Stimulated activated CD8-positive, alpha-beta memory T cell treated with anti-CD3 and anti-CD28 coated beads, Interleukin-4, amount 100 ng/mL, for 4 hours (primary cell): ENCODE results near the gene ROBO2.

Source experiments
- DNase-seq, 2 donors: peaks; one replicate each; pipeline ENCODE4 v3.0.0-alpha.2; 2020; ENCODE audit warnings: low read depth in 2 of 2, low spot score in 1 of 2

The ROBO2 gene

DNA sequence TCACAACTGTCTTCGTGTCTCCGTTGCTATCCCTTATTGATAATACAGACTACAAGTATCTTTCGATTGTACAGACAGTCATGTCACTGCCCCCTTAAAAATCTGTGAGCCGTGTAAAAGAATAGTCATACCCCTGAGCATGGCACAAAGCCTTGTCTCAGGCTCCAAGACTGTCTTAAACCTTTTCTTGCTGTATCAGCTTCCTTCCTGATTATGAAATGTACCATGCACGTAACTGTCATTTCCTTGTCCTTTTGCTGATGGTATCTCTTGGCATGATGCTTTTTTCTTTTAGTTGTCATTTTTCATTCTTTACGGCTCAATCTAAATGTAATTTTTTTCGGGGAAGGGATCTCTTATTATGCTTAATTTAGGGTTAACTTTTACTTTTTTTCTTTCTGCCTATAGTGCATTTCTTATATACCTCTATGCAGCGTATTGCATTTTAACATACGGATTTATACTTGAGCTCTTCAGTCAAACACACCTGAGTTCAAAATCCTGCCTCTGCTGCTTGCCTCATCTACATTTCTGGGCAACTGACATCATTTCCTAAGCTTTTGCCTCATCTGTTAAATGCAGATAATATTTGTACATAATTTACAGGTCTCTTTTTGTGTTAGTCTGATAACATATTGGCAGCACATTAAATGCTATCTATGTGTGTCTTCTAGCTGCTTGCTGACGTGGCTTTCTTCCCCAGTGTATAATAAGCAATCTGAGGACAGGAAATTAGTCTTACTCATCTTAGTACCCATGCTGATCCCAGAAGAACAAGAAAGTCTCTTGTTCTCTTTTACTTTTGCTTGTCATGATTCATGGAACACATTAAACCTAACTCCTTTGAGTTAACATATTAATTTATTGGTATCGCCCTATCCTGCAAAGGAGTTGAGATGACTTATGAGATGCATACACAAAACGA is 57.3 kb downstream of the ROBO2 start:
- DNase-seq: no peak

DNA sequence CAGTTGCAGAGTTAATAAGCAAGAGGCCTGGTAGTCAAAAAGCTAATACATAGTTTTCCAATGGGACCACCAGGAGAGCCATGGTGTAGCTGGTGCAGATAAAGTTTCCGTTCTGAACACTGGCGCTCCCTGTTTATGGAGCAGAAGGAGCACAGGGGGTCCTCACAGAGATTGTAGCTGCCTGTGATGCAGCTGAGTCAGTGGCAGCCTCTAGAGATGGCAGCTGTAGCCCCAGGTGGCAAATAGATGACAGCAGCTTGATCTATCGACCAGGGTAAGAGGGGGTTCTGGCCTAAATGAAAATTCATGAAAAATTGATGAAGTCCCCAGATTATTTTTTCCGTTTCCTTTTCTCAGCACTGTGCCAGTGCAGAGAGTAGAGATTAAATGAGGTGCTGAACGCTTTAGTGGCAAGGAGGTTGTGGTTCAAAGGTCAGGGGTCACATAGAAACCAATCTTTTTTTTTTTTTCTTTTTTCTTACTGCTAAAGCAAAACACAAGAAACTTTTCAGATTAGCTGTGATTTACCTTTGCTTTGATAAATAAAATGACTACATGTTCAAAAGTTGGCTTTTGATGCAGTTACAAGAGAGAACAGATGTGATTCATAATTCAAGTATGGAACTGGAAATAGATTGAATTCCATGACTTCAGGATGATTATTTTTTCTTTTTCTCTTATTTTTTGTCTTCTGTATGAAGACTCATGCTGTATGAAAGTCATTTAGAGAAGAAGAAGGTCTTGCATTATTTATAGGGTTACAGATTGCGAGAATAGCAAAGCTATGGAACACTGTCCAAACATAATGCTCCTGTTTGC is 63.3 kb downstream of the ROBO2 start:
- no peak for DNase-seq

DNA sequence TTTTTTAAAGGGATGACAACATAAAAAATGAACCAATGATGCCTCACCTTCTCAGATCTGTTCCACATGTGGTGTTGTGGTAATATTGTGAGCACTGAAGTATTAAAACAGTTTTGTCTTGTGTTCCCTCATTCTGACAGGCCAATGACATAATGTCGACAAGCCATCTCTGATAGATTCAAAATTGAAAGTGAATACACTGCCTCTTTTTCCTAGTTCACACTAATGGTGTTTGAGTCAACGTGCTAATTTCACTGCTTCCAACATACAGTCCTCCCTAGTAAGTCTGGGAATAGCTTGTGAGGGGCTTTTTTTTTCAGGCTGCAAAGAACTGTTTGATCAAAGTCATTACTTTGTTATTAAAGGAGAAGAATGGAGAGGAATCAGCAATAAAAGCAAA is 82.8 kb downstream of the ROBO2 start:
- no peak for DNase-seq

DNA sequence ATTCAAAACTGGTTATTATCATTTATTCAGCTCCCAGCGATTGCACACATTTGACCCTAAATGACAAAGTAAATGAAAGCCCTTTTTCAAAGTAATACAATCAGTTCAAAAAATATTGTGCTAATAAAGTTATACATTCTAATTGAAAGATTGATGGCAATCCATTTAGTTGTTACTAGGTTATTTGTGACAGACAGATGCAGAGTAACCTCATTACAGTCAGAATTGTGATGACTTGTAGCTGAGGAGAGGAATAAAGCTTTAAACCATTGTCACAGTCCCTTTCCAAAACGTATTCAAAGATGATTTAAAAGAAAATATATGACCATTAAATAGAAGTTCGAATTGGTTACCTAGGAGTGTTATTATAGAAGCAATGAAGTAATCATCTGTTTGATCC is 86.1 kb downstream of the ROBO2 start:
- no peak for DNase-seq

DNA sequence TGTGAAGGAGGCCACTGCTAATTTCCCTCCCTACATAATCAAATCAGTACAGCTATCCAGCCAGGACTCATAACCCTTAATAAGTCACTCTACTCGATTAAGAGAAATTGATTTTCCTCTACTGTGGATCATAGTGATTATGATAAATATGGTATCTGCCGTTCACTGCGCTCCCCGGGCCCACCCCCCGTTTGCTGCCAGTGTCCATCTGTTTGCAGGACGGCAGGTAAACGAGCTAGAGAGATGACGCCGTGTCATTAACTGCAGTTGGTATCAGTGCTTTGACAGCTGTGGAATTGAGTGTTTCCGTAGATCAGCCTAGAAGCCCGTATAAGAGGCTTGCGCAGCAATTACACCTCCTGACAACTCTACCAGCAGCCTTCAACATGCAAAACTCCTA is 94.9 kb downstream of the ROBO2 start:
- no peak for DNase-seq

DNA sequence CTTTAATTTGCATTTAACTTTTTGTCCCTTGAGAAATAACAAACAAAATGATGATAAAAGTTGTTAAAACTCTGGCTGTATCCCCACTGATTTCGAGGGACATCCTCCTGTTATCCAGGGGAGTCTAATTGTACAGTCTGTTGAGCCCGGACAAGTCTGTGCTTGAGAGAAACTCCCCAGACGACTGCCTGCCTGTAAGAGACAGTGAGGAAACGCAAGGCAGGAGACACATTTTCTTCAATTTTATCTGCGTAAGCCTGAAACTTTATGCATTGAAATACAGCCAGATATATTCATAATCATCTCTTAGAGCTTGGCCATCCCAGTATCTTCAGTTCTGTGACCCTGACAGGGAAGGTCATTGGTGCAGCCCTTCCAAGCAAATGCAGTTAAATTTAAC is 97.7 kb downstream of the ROBO2 start:
- DNase-seq: no peak

DNA sequence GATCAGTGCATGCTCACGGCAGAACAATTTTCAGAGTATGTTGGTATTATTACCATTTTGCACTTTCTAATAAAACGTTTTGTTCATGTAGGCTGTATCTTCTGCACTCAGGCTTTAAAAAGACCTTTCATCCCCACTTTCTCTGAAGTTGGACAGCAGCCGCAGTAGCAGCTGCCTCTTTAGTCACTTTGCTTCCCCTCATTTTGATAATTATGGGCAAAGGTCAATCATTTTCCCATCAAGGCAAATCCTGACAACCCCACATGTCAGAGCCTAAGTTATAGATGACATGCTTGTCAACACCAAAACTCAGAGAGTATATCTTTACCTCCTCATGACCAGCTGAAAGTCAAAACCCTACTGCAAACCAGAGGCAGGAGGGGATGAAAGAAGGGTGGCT is 99.7 kb downstream of the ROBO2 start:
- no peak for DNase-seq

DNA sequence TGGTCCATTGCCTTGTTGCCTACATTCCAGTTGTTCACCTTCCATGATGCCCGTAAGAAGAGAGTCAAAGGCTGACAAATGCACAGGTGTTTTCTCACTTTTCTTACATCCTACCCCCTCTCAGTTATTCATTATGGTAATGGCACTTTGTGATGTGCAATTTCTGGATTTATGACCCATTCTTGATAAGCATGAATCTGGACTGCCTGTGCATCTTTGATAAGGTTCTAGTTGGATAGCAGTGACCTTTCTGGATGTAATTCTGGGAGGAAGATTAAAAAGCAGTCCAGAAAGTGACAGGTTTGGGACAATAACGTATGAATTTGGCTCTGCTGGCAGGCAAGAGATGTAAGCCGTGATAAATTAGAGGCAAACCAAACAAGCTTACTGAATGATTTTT is 101.5 kb downstream of the ROBO2 start:
- DNase-seq: no peak

DNA sequence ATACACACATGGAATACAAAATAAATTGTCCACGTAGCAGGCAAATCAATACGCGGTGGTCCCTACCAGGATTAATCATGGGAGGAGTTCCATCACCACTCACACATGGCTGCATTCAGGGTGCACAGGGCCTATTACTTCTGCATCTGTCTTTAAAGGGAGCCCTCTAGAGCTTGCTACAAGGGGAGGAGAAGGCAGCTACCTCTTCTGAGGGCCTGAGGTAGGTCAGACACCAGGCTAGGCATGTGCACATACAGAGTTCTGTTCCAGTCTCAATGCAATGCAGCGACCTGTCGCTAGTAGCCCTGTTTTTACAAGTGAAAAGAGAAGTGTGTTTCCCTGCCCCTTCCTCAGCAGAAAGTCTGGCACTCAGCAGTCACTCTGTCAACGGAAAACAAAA is 102.7 kb downstream of the ROBO2 start:
- DNase-seq: no peak

DNA sequence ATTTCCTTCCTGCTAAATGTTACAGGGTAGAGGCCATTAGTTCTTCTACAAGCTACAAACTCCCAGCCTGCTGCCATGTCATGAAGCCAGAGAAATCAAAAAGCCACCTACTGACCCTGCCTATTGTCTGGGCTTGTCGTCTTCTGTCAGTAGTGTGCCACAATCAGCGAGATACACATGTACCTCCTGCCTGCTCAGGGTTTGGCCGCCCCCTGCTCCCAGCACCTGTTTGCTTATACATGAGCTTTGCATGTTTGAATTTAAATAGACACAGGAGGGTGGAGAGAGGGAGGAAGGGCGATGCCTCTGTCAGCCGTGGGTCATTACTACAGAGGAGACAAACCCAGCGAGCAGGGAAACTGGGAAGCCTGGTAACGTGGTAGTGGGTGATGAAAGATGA is 106.1 kb downstream of the ROBO2 start:
- DNase-seq: no peak

DNA sequence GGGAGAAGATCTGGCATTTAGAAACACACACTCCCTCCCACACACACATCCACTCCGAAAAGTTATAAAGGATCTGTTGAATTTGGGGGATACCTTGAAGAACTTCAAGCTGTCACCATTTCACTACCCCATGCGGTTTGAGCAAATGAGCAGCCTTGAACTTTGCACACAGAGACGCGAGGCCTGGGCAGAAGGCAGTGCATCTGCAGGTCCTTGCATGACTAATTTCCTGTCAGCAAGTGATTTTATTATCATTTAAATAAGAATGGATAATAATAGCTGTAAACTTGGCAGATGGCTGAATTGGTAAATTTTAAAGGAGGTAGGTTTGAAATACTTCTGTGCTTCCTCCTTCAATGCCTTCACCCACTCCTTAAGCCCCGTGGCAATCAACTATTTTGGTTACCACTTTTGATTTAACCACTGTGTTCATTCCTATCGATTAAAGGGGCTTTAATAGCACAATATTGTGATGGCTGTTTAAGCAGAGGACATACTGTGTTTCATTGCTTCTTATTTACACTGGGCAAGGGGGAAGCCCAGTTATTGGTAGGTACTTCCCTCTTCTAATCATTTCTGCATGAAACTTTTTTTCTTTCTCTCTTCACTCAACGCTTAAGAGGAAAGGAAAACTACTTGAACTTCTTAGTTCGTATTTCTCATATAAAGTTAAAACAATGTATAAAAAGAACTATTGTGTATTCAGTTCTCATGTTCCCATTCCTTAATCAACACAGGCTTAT is 108.1 kb downstream of the ROBO2 start:
- DNase-seq: no peak

DNA sequence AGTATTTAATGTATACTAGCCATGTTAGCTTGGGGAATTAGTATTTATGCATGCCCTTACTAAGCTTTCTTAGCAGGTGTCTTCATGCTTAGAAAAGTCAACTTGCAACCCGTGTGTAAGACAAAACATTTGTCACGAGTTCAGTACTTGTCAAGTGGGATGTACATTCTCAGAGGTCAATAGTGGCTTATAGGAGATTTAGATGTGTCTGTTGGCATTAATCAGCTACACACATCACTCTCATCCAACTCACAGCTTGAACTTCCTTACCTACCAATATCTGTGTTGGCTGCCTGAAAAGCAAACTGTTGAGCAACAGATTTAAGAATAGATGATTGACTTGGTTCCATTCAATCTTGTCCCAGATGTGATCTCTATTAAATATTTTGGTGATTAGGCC is 109.5 kb downstream of the ROBO2 start:
- DNase-seq: no peak

DNA sequence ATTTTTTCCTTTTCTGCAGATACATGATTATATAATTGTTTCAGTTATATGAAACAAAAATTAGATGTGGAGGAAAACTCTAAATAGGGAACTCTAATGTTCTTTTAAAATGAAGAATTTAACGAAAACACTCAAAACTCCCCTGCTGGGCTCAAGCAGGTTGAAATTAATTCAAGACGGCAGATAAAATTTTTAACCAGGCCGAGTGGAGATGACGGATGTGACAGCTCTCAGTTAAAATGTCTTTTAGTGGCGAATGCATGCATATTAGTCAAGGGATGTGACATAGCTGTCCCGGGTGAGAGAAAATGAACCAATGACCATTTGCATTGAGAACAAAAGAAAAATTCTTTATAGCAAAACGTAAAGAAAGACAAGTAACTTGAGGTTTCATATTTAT is 110.1 kb downstream of the ROBO2 start:
- DNase-seq: no peak

DNA sequence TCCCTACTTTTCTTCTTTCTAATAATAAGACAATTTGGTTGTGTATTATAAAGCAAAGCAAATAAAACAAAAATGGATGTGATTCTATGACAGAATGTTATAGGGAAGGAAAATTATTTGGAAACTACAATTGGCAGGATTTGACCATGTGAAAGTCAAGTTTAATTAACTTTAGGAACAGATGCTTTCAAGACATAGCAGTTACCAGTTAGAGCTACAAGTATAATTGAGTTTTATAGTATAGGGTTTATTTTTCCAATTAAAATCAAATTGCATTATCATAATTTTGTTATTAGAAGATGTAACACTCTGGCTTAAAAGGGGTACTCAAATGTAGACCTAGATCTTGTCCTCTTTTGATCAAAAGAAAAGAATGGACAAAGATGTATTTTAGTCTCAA is 110.9 kb downstream of the ROBO2 start:
- DNase-seq: no peak

DNA sequence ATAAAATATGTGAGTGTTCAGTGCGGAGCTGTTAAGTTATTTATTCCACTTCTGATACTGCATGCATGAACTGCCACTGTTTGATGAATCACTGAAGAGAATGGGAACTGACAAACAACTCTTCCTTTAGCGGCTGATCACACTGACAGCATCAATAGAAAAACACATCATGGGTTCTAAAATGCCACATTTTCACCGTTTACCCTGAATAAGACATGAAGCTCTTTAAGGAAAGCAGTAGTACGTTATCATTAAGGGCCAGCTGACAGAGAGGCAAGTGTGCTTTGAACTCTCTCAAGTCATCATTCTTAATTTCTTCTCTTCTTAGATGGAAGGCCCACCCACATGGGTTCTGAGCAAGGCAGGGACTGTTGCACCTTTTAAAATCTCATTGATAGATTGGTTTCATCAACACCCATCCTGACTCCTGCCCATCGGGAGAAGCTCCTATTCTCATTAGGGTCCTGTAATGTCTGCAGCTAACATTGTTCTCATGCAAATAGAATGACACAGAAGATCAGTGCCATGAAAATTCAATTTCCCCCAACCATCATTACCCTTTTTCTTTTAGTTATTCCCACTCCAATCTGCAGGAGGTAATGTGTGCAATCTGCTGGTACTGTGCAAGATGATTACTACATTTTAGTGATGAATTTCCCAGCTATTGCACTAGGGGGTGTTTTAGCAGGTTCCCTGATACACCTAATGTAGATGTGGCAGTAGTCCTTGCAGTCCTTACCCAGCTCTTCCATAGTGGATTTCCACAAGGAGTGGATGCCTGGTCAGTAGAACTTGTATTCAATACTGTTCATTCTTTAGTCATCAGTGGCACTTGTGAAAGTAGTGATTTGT is 119.1 kb downstream of the ROBO2 start:
- DNase-seq: no peak

DNA sequence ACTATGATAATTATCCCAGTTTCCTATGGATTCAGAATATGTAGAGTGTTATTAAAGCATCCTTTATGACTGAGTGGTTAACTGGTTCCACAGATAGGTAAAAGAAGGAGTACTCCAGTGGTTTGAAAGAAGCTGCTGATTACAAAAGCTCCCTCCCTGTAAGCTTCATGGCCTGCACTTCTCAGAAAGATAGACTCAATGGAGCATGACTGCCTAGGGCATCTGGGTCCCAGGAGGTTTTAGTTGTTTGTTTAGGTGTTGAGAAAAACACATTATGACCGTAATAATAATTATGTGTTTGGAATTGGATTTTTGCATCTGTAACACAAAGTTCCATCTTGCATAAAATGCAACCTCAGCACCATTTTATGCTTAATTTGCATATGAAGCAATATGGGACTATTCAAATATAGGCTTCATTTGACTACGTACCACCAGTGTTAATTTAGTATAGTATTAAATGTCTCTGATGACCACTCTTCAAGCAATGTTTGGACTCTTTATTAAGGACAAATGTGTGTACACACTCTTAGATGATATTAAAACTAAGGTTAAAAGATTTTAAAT is 121.1 kb downstream of the ROBO2 start:
- DNase-seq: no peak

DNA sequence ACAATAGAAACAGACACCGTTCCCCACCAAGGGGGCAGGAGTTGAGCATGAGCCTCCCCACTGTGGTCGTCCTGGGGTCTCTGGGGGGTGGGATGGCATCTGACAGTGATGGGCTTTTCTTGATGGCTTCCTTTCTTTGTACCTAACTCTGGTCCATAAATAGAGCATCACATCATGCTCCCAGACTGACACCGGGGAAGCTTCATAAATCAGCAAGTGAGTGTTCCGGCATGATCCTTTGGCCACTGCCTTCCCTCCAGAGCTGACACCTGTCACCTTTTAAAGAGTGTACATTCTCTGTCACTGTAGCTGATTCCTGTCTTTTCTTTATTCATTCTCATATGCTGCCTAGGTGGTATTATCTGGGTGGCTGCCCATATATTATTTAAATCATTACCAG is 129.9 kb downstream of the ROBO2 start:
- DNase-seq: no peak

DNA sequence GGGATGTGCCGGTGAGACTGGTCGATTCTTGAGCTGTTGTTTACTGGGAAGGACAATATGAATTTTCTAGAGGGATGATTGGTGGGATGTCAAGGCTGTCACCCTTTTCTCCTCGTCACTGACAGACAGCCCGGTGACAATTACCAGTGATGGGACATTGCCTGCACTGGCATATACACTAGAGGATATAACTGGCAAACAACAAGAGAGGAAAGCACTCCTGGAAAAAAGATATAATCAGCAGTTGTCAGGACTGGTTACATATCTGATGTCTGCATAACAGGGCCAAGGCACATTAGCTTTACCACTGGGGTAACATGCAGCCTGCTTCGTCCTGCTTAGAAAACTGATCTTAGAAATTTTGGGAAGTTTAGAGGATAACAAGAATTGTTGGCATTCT is 131.1 kb downstream of the ROBO2 start:
- no peak for DNase-seq

DNA sequence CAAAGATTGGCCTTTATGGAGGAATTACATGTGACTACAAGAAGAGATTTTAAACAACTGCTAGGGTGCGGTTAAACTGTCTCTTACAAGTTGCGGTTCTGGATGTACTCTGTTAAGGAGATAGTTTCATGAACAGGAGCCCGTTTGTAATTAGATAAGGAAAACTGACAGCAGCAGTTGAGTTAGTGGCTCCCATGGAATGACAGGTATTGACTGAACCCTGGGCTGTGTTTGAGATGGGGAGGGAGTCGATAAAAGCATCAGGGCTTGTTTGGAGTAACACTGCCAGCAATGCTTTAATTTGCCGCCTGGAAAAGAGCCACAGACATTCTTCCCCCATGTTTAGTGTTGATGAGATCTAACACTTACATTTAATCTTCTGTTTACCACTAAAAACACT is 139.9 kb downstream of the ROBO2 start:
- no peak for DNase-seq

DNA sequence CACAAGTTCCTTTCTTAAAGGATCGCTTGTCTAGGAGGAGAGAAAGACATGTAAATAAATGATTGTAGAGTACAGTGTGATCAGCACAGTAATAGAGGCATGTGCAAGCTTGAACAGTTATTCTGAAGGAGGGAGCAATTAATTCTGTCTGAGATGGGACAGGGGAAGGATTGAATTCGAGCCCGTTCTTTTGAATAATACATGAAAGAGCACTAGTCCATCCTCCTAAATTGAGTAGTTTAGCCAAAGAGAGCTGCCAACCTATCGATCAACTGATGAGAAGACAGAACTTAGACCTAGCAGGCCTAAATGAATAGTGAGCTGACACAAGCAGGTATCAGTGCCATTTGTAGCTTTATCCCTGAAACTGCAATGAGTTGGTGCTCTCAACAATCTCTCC is 142.4 kb downstream of the ROBO2 start:
- no peak for DNase-seq
